ENCODE data around the gene MARS2.

MARS2 gene

GRCh38 chr2:197705121-197705911 lies at the start of gene MARS2:
Gene MARS2 (plus strand): TSS chr2:197705369. CDS start chr2:197705406, 37 bp downstream.
- H3K4me3 ChIP-seq (ENCODE audit: low read depth, low read length), result peak within 1 kb of the TSS; percentile 65
- DNase-seq (ENCODE audit: low read depth), result peak; percentile 73
- in situ Hi-C loops (cut with HindIII; ENCODE audit: low sequenced_read_pairs), result no loop called here
- no peak for TF ChIP-seq CTCF (IDR thresholded peaks at IDR 0.05; ENCODE audit: low read depth, low read length, missing control alignments)

GRCh38 chr2:197657562-197657961 lies 47.6 kb upstream of the MARS2 start:
- TF ChIP-seq CTCF (IDR thresholded peaks at IDR 0.05; ENCODE audit: low read depth, low read length, missing control alignments), result no peak
- no peak overlapping the region for H3K4me3 ChIP-seq (ENCODE audit: low read depth, low read length)
- in situ Hi-C loops (cut with HindIII; ENCODE audit: low sequenced_read_pairs), result no loop called here
- no peak for DNase-seq (ENCODE audit: low read depth)

GRCh38 chr2:197661626-197662025 lies 43.5 kb upstream of the MARS2 start:
- TF ChIP-seq CTCF (IDR thresholded peaks at IDR 0.05; ENCODE audit: low read depth, low read length, missing control alignments), result no peak
- no peak overlapping the region for H3K4me3 ChIP-seq (ENCODE audit: low read depth, low read length)
- in situ Hi-C loops (cut with HindIII; ENCODE audit: low sequenced_read_pairs), result no loop called here
- no peak for DNase-seq (ENCODE audit: low read depth)

DNA sequence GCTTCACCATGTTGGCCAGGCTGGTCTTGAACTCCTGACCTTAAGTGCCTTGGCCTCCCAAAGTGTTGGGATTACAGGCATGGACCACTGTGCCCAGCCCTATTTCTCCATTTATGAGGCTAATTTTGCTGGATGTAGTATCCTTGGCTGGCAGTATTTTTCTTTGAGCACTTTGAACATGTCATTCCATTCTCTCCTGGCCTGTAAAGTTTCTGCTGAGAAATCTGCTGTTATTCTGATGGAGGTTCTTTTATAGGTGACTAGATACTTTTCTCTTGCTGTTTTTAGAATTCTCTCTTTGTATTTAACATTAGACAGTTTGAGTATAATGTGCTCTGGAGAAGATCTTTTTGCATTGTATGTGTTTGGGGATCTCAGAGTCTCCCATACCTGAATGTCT lies 38.9 kb upstream of the MARS2 start:
- TF ChIP-seq CTCF (IDR thresholded peaks at IDR 0.05; ENCODE audit: low read depth, low read length, missing control alignments), result no peak
- in situ Hi-C loops (cut with HindIII; ENCODE audit: low sequenced_read_pairs), result no loop called here
- DNase-seq (ENCODE audit: low read depth), result no peak
- no peak overlapping the region for H3K4me3 ChIP-seq (ENCODE audit: low read depth, low read length)

- H3K4me3 ChIP-seq (ENCODE audit: low read depth, low read length), result no peak overlapping the region
- TF ChIP-seq CTCF (IDR thresholded peaks at IDR 0.05; ENCODE audit: low read depth, low read length, missing control alignments), result no peak
- in situ Hi-C loops (cut with HindIII; ENCODE audit: low sequenced_read_pairs), result no loop called here
- no peak for DNase-seq (ENCODE audit: low read depth)
Observed at GRCh38 chr2:197668296-197668695, 36.9 kb upstream of the MARS2 start.

- TF ChIP-seq CTCF (IDR thresholded peaks at IDR 0.05; ENCODE audit: low read depth, low read length, missing control alignments), result no peak
- in situ Hi-C loops (cut with HindIII; ENCODE audit: low sequenced_read_pairs), result no loop called here
- no peak for DNase-seq (ENCODE audit: low read depth)
Observed at GRCh38 chr2:197669077-197669476, 36.1 kb upstream of the MARS2 start.

More at GRCh38 chr2:197669077-197669476, 36.1 kb upstream of the MARS2 start:
- H3K4me3 ChIP-seq (ENCODE audit: low read depth, low read length), result no peak overlapping the region
